K562 (cell line): ENCODE data around the gene EPB41L2. TPM values are rescaled to one million over a fixed set of nuclear protein-coding genes. Genes with fewer than 3 reads are reported as not detected.

Experiments
- ATAC-seq: fragments of 200-7000 bp; cut with Tn5 transposase; 3 replicates; pipeline ENCODE4 v1.9.1; 2020; ENCODE audit warnings: moderate library complexity
- BruUV-seq: library from RNA; stranded (reverse); fragments of 400-500 nt; replicated peaks from 2 replicates; lab custom pipeline; 2021; lab: Mats Ljungman, UMichigan
- CTCF ChIA-PET: fragments of 300-600 bp; formaldehyde crosslinking; extraction: SDS; loops from one replicate; lab custom pipeline; 2021; ENCODE audit warnings: low intra/inter-chr PET ratio; lab: Yijun Ruan, JAX
- POLR2A ChIA-PET: fragments of 300-600, 350-650 bp; sonication (Branson Sonifier 250); formaldehyde crosslinking; extraction: SDS; loops from one replicate; lab custom pipeline; 2021; ENCODE audit warnings: antibody characterized with exemption, inconsistent platforms; lab: Yijun Ruan, JAX
- DNase-seq, 4 experiments: peaks; one replicate each; pipeline versions ENCODE4 v3.0.0 to v3.0.0-alpha.2; 2011 to 2018; ENCODE audit warnings: low spot score in 3 of 4, mixed read lengths in 3 of 4; ENCODE audit errors: extremely low read depth in 1 of 4
- FAIRE-seq: peaks from 2 replicates; lab custom pipeline; 2011; peaks lifted over from hg19 to GRCh38; lab: Jason Lieb, UNC
- H2AFZ ChIP-seq: 2 replicates; pipeline ENCODE4 v1.6.0; 2011; ENCODE audit warnings: low read depth, low read length, control low read depth, inconsistent platforms
- H3K27ac ChIP-seq: fragments of 200-600 bp; 3 replicates; pipeline ENCODE4 v1.8.0; 2011; ENCODE audit warnings: low read depth, mild to moderate bottlenecking, control low read depth, inconsistent platforms, low read length, moderate library complexity, mixed read lengths; ENCODE audit errors: extremely low read depth
- H3K27me3 ChIP-seq, 2 experiments: fragments of 300-600 bp in 1 of 2; 2 replicates in 1 of 2; 3 replicates in 1 of 2; pipeline versions ENCODE4 v1.6.0 to v1.8.0; 2011; ENCODE audit warnings: inconsistent platforms in 2 of 2, low read length in 2 of 2, mild to moderate bottlenecking in 1 of 2, mixed read lengths in 1 of 2, moderate library complexity in 1 of 2; ENCODE audit not compliant: control insufficient read depth in 2 of 2, insufficient read depth in 2 of 2
- H3K36me3 ChIP-seq: fragments of 300-600 bp; 3 replicates; pipeline ENCODE4 v1.8.0; 2011; ENCODE audit warnings: mild to moderate bottlenecking, low read length, inconsistent platforms; ENCODE audit not compliant: control insufficient read depth, insufficient read depth
- H3K4me1 ChIP-seq, 2 experiments: fragments of 200-600 bp in 1 of 2; replicated peaks in 1 of 2; 2 replicates in 1 of 2; 3 replicates in 1 of 2; pipeline versions ENCODE4 v1.5.1 to v1.8.0; 2011; ENCODE audit warnings: inconsistent platforms in 2 of 2, low read length in 2 of 2, mild to moderate bottlenecking in 1 of 2, mixed read lengths in 1 of 2, moderate library complexity in 1 of 2; ENCODE audit not compliant: control insufficient read depth in 2 of 2, insufficient read depth in 2 of 2
- H3K4me2 ChIP-seq: 2 replicates; pipeline ENCODE4 v1.6.1; 2011; ENCODE audit warnings: low read length, control low read depth, inconsistent platforms, mixed read lengths; ENCODE audit not compliant: insufficient read depth
- H3K4me3 ChIP-seq: fragments of 200-600 bp; sonication (generic), shearing (Covaris generic); 2 replicates; pipeline ENCODE4 v1.5.1; 2016; ENCODE audit warnings: control low read depth, inconsistent platforms
- H3K79me2 ChIP-seq: fragments of 200-600 bp; 3 replicates; pipeline ENCODE4 v1.8.0; 2011; ENCODE audit warnings: low read length, inconsistent platforms; ENCODE audit not compliant: control insufficient read depth, insufficient read depth
- H3K9ac ChIP-seq, 2 experiments: 2 replicates each; pipeline versions ENCODE4 v1.6.0 to v1.6.1; 2011; ENCODE audit warnings: low read depth in 2 of 2, low read length in 2 of 2, control low read depth in 1 of 2, inconsistent platforms in 1 of 2, mild to moderate bottlenecking in 1 of 2, mixed read lengths in 1 of 2; ENCODE audit not compliant: insufficient read depth in 1 of 2
- H3K9me1 ChIP-seq: one replicate; pipeline ENCODE4 v1.6.0; 2011; ENCODE audit warnings: inconsistent platforms, mild to moderate bottlenecking, low read length, moderate library complexity; ENCODE audit not compliant: control insufficient read depth, insufficient read depth
- H3K9me3 ChIP-seq: replicated peaks from 2 replicates; pipeline ENCODE4 v1.5.1; 2011; ENCODE audit warnings: low read depth, low read length, inconsistent platforms; ENCODE audit not compliant: control insufficient read depth, insufficient read depth
- H4K20me1 ChIP-seq: replicated peaks from 2 replicates; pipeline ENCODE4 v1.6.1; 2011; ENCODE audit warnings: low read length, inconsistent platforms, mixed read lengths; ENCODE audit not compliant: control insufficient read depth, insufficient read depth
- ZNF444 ChIP-seq: fragments of 250-450 bp; sonication (Bioruptor Pico); IDR thresholded peaks from 2 replicates; pipeline ENCODE4 v1.4.0; 2020; ENCODE audit warnings: mild to moderate bottlenecking, moderate library complexity
- ZNF592 ChIP-seq: fragments of 450-650 bp; IDR thresholded peaks from 2 replicates; pipeline ENCODE4 v1.6.1; 2017; ENCODE audit warnings: antibody characterized with exemption, mild to moderate bottlenecking
- WGBS: fragments of 100-300 bp; shearing (Covaris generic); methylation state at CpG from one replicate; pipeline ENCODE4 v1.1.6; 2016; ENCODE audit warnings: low coverage, mixed read lengths; ENCODE audit not compliant: insufficient coverage; ENCODE audit errors: missing lambda C conversion rate; 5-methylcytosine and 5-hydroxymethylcytosine counted together
- in situ Hi-C: fragments of 300-500 bp; cut with MboI; formaldehyde crosslinking; loops from 4 replicates; pipeline ENCODE4 v1.15.0; 2018; ENCODE audit warnings: inconsistent platforms, mixed read lengths
- intact Hi-C: fragments of 100-400 bp; cut with micrococcal nuclease; formaldehyde crosslinking; loops from 2 replicates; pipeline ENCODE4 v1.14.2; 2022
- polyA plus RNA-seq, 8 experiments: library from polyadenylated mRNA; depleted of rRNA in 4 of 8; stranded (reverse) in 5 of 8; unstranded in 3 of 8; fragments of >200 nt; fragmentation: Nextera tagmentation in 2 of 8; fragmentation: Illumina TruSeq in 1 of 8; extraction: Ambion mirVana in 2 of 8; extraction: Trizol in 1 of 8; gene quantifications; 2 replicates each; pipeline versions ENCODE4 v1.2.1 to v1.2.3, GENCODE V29; 2011 to 2014; ENCODE audit warnings: inconsistent platforms in 1 of 8, missing spikeins in 1 of 8
- total RNA-seq, 7 experiments: library from RNA; depleted of rRNA in 6 of 7; stranded (reverse); fragments of >200 nt in 6 of 7; fragmentation: Illumina TruSeq in 2 of 7; extraction: Trizol in 2 of 7; gene quantifications; 2 replicates each; pipeline versions ENCODE4 v1.2.1 to v1.2.3, GENCODE V29; 2011 to 2021; ENCODE audit warnings: low replicate concordance in 1 of 7
- TF ChIP-seq, protein P1 (sequence below), 2 experiments: IDR thresholded peaks in 1 of 2; conservative IDR thresholded peaks in 1 of 2; 2 replicates each; pipeline ENCODE4 v1.6.1; 2016; ENCODE audit warnings: low read depth in 2 of 2, mild to moderate bottlenecking in 1 of 2, missing compliant biosample characterization in 1 of 2, missing genetic modification characterization in 1 of 2, moderate library complexity in 1 of 2

The EPB41L2 gene
- total and polyA plus RNA-seq, 9 of the 15 experiments (the other 6 are each of a cell fraction or from before 2014, with no cell fraction given), result 5.1 to 53.6 (median 25.0) TPM

- TF ChIP-seq, protein P1, sequence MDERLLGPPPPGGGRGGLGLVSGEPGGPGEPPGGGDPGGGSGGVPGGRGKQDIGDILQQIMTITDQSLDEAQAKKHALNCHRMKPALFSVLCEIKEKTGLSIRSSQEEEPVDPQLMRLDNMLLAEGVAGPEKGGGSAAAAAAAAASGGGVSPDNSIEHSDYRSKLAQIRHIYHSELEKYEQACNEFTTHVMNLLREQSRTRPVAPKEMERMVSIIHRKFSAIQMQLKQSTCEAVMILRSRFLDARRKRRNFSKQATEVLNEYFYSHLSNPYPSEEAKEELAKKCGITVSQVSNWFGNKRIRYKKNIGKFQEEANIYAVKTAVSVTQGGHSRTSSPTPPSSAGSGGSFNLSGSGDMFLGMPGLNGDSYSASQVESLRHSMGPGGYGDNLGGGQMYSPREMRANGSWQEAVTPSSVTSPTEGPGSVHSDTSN (CRISPR knock-in tag; IDR thresholded peaks at IDR 0.05; ENCODE audit: low read depth), result no peak
- TF ChIP-seq, protein P1 (tag; conservative IDR thresholded peaks at IDR 0.05; ENCODE audit: low read depth), result 0 out of 2 replicates have a peak, but pooled peaks have one; percentile 21
Observed at GRCh38 chr6:130967502-130968445, 95.3 kb downstream of the EPB41L2 start (continued).

- no TSS peak for BruUV-seq
- ATAC-seq, result no peak
- in situ Hi-C loops, result no loop called here
- Histone ChIP-seq H4K20me1 (no peaks in the 10 kb centered on the region), H3K4me1 (peaks cover 4 to 11% of the 10 kb centered on the region in 2 experiments; a peak in 3 of 5 replicates), H3K9me1 (no peaks in the 10 kb centered on the region), H3K27ac (peak overlapping the region; percentile 32; the same call in 1 of the 3 replicates), H3K9ac (peak overlapping the region in 1 of 2 experiments; percentile 12; a peak in 1 of 4 replicates), H2AFZ (peak overlapping the region; percentile 12; the same call in 1 of the 2 replicates), H3K4me2 (peak overlapping the region; percentile 35; the same call in 1 of the 2 replicates), H3K27me3 (no peaks in the 10 kb centered on the region), H3K9me3 (no peaks in the 10 kb centered on the region), H3K36me3 (no peaks in the 10 kb centered on the region), H3K4me3 (no peak overlapping the region), H3K79me2 (peaks cover 45% of the 10 kb centered on the region)
- TF ChIP-seq ZNF444 (CRISPR knock-in tag) (no peak), ZNF592 (0 out of 2 replicates have a peak, but pooled peaks have one; percentile 21)
- FAIRE-seq, result peak; percentile 15
- DNase-seq, result no peak
- ChIA-PET CTCF (no interaction called here), POLR2A (no interaction called here)
- 19% methylated on average over 8 of the region's 8 CpGs for WGBS
- intact Hi-C loops, result no loop called here
Observed at GRCh38 chr6:130966344-130966980, 96.6 kb downstream of the EPB41L2 start.
